HG02981 (cell line): ENCODE data around the gene FAM13A.
"Not testable (repeated sequence)": the region's sequence is repeated elsewhere in the genome, so short reads cannot be mapped to it uniquely, and the experiment has no call there.

Experiments used
- ATAC-seq: cut with Tn5 transposase; IDR thresholded peaks from one replicate; pipeline ENCODE4 v1.9.1; 2021; ENCODE audit warnings: mild to moderate bottlenecking, moderate library complexity; ENCODE audit not compliant: unreplicated experiment

Gene FAM13A

GRCh38 chr4:89000844-89001360 is 56.1 kb downstream of the FAM13A start:
- ATAC-seq = no peak

GRCh38 chr4:89000382-89000781 is 56.6 kb downstream of the FAM13A start:
- no peak for ATAC-seq

- ATAC-seq = no peak
These were observed 57.5 kb downstream of the FAM13A start for GRCh38 chr4:88999392-88999930.

GRCh38 chr4:88998891-88999290 is 58.1 kb downstream of the FAM13A start:
- ATAC-seq = no peak

- ATAC-seq = no peak
These were observed 59.0 kb downstream of the FAM13A start for GRCh38 chr4:88998001-88998400.

- ATAC-seq = no peak
These were observed 61.1 kb downstream of the FAM13A start for GRCh38 chr4:88995874-88996273.

GRCh38 chr4:88995257-88995656 is 61.7 kb downstream of the FAM13A start:
- ATAC-seq = not testable (repeated sequence)

- no peak for ATAC-seq
These were observed 63.7 kb downstream of the FAM13A start for GRCh38 chr4:88993246-88993645.

GRCh38 chr4:88991746-88992145 is 65.2 kb downstream of the FAM13A start:
- ATAC-seq = no peak

- ATAC-seq = no peak
These were observed 67.0 kb downstream of the FAM13A start for GRCh38 chr4:88989990-88990389.

- no peak for ATAC-seq
These were observed 71.8 kb downstream of the FAM13A start for GRCh38 chr4:88985088-88985773.

GRCh38 chr4:88982757-88983156 is 74.2 kb downstream of the FAM13A start:
- ATAC-seq = no peak

GRCh38 chr4:88981993-88982392 is 75.0 kb downstream of the FAM13A start:
- ATAC-seq = peak; percentile 83

GRCh38 chr4:88981556-88981955 is 75.4 kb downstream of the FAM13A start:
- ATAC-seq = peak; percentile 5

GRCh38 chr4:88979276-88979675 is 77.7 kb downstream of the FAM13A start:
- no peak for ATAC-seq

GRCh38 chr4:88976775-88977035 is 80.3 kb downstream of the FAM13A start:
- ATAC-seq = no peak

- no peak for ATAC-seq
These were observed 80.8 kb downstream of the FAM13A start for GRCh38 chr4:88975958-88976774.

- no peak for ATAC-seq
These were observed 85.4 kb downstream of the FAM13A start for GRCh38 chr4:88971536-88971935.

- no peak for ATAC-seq
These were observed 87.2 kb downstream of the FAM13A start for GRCh38 chr4:88969746-88970145.

GRCh38 chr4:88969271-88969670 is 87.7 kb downstream of the FAM13A start:
- ATAC-seq = no peak

GRCh38 chr4:88967883-88968331 is 89.1 kb downstream of the FAM13A start:
- ATAC-seq = no peak

GRCh38 chr4:88965053-88965452 is 91.9 kb downstream of the FAM13A start:
- no peak for ATAC-seq
